NCI-H2227 (cell line): Measurements from ENCODE around the gene RBM15B.
A peak's percentile ranks its signal among the peaks of the same experiment; 100 is the strongest.

Experiments
- DNase-seq: peaks from one replicate; lab custom pipeline; 2025; ENCODE audit not compliant: unreplicated experiment; lab: John Stamatoyannopoulos, UW

RBM15B gene

GRCh38 chr3:51391566-51392354 lies 675 bp downstream of the RBM15B start:
- peak; percentile 29 for DNase-seq

DNA sequence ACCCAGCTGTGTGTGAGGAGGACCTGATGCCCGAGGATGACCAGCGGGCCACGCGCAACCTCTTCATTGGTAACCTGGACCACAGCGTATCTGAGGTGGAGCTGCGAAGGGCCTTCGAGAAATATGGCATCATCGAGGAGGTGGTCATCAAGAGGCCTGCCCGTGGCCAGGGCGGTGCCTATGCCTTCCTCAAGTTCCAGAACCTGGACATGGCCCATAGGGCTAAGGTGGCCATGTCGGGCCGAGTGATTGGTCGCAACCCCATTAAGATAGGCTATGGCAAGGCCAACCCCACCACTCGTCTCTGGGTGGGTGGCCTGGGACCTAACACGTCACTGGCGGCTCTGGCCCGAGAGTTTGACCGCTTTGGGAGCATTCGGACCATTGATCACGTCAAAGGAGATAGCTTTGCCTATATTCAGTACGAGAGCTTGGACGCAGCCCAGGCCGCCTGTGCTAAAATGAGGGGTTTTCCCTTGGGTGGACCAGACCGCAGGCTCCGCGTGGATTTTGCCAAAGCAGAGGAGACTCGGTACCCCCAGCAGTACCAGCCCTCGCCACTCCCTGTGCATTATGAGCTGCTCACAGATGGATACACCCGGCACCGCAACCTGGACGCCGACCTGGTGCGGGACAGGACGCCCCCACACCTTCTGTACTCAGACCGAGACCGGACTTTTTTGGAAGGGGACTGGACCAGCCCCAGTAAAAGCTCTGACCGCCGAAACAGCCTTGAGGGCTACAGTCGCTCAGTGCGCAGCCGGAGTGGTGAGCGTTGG lies 1.5 kb downstream of the RBM15B start:
- no peak for DNase-seq

- no peak for DNase-seq
Observed at GRCh38 chr3:51393134-51393495, 2.0 kb downstream of the RBM15B start.

DNA sequence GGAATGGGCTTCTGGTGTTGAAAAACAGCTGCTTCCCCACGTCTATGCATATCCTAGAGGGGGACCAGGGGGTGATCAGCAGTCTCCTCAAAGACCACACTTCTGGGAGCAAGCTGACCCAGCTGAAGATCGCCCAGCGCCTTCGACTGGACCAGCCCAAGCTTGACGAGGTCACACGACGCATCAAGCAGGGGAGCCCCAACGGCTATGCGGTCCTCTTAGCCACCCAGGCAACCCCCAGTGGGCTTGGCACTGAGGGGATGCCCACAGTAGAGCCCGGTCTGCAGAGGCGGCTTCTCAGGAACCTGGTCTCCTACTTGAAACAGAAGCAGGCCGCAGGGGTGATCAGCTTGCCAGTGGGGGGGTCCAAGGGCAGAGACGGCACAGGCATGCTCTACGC lies 2.5 kb downstream of the RBM15B start:
- DNase-seq = no peak

DNA sequence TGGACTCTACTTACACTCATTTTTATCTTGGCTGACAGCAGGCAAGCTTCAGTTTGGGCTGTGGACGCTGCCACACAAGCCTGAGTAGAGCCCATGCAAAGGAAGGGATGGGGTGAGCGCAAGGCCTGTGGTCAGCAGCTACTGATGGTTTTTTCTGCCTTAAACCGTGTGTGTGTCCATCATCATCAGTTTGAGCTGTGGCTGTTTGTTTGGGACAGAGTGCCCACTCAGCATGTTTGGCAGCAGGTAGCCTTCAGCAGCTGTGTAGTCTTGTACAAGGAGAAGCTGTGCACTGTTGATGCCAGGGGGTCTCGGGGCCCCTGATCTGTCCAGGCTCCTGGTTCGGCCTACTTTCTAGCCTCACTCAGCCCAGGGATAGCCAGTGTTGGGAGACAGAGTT lies 3.5 kb downstream of the RBM15B start:
- no peak for DNase-seq

DNA sequence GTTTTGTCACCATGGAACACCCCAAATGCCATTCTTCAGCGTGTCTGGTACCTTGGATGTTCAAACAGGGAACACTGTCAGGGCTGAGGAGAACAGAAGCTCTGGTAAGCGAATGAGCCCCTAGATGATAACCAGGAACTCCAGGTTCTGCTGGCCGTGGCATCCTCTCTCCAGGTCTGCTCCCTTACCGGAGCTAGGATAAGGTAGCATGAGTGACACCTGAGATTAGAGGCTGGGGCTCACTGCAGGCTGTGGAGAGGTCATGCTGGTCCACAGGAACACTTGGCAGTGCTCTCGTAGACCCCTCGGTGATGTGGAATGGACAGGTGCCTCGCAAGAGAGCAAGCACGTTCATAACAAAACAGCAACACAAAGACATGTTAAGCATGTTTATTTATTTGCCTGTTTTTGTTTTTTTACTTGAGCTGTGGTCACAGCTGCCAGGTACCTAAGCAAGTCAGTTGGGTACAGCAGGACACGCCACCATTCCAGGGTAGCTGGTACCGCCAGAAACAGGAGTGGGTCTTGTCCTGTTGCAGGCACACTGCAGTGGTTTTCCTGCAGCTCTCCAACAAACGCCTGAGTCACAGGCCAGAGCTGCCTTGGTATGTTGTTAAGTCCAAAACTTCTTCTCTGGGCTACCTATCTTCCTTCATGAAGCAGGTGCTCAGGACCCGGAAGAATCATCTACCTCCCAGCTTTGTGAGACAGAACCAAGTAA lies 4.6 kb downstream of the RBM15B start:
- no peak for DNase-seq

GRCh38 chr3:51396401-51396800 lies 5.3 kb downstream of the RBM15B start:
- DNase-seq = no peak

- no peak for DNase-seq
Observed at GRCh38 chr3:51397392-51397791, 6.3 kb downstream of the RBM15B start.

DNA sequence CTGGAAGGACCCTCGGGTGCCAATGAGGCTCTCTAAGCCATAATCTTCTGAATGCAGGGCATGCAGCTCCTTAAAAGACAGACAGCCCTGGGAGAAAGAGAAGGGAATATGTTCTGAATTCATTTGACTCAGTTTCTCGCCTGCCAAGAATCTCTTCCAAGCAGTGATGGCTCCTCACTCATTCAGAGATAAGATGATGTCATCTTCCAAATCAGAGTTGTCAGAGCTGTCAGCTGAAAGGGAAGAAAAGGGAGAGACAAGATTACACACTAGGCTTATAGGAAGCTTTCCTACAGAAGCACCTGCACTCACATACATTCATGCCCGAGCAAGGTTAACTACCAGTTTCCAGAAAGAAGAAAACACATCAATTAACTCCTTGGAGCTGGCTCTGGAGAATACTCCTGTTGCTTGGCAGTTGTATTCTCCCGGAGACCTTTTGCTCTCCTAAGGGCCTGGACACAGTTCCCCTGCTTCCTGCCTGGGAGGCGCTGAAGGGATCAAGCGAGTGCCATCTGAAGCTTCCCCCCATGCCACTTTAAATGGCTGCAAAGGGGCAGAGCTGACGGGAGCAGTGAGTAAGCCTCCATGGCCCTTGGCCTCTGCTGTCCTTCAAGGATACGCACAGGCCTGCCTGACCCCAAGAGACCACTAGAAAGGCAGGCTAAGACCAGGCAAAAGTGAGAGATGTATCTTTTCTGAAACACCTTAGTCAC lies 7.7 kb downstream of the RBM15B start:
- peak; percentile 69 for DNase-seq

DNA sequence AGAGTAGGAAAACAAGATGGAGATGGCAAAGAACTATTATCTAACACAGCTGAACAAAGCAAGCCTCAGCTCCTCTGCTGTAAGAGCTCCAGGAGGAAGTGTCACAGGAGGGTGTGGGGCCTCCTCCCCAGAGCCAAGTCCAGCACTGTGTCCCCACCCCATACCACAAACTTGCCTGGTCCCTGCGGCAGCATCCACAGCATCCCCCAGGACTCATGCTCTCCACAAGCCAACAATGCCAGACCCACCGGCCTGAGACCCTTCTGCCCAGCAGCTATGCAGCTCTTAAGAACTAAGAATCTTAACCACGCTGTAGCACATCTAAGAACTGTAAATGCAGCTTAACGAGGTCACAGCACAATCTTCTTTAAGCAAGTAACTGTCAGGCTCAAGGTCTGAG lies 9.1 kb downstream of the RBM15B start:
- DNase-seq = no peak

DNA sequence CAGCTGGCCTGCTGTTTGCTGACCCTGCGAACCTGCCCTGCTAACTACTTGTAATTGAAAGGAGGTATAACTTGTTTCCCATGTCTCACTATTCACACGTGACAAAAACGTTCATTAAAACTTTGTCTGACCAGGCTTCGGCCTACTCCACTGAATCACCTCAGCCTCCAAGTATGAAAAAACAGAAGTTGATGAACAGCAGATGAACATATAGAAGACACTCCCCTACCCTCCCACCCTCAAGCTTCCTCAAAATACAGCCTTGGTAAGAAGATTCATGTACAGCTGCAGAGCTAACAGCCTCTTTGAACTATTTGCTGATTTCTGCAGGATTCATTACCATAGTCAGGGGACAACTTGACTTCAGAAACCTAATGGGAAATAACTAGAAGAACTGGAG lies 10.7 kb downstream of the RBM15B start:
- no peak for DNase-seq

GRCh38 chr3:51403675-51404074 lies 12.6 kb downstream of the RBM15B start:
- no peak for DNase-seq

GRCh38 chr3:51408021-51408420 lies 16.9 kb downstream of the RBM15B start:
- DNase-seq = no peak

GRCh38 chr3:51408813-51409212 lies 17.7 kb downstream of the RBM15B start:
- no peak for DNase-seq

- no peak for DNase-seq
Observed at GRCh38 chr3:51422211-51422610, 31.1 kb downstream of the RBM15B start.

DNA sequence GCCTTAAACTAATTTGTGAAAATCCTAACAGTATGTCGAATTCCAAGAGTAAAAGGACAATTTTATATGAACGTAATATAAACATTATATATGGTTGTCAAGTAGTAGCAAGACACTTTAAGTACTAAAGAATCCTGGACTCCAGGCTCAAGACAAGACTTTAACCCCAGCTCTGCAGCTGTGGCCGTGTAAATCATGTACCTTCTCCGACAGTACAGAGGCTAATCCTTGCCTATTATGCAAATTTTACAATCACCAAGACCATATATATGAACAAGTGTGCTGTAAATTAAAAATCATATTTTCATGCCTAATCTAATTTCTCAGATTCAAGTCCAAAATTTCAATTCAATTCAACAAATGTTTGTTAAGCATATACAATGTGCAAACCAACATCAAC lies 35.8 kb downstream of the RBM15B start:
- DNase-seq = no peak

GRCh38 chr3:51429138-51429537 lies 38.1 kb downstream of the RBM15B start:
- no peak for DNase-seq

- DNase-seq = no peak
Observed at GRCh38 chr3:51434110-51434509, 43.0 kb downstream of the RBM15B start.

- peak; percentile 52 for DNase-seq
Observed at GRCh38 chr3:51434746-51435327, 43.8 kb downstream of the RBM15B start.

- DNase-seq = no peak
Observed at GRCh38 chr3:51436998-51437639, 46.0 kb downstream of the RBM15B start.
